H1 (cell line): ENCODE results near the gene CDC42EP3. TPM values are rescaled to one million over a fixed set of nuclear protein-coding genes. Genes with fewer than 3 reads are reported as not detected.

Experiments
- CTBP2 ChIP-seq: IDR thresholded peaks from 2 replicates; pipeline ENCODE4 v1.7.0; 2011; ENCODE audit warnings: borderline replicate concordance, mild to moderate bottlenecking, moderate library complexity, mixed read lengths, low read length; ENCODE audit not compliant: insufficient read depth, insufficient read length
- EP300 ChIP-seq, 2 experiments: IDR thresholded peaks; 1 replicate in 1 of 2; 2 replicates in 1 of 2; pipeline ENCODE4 v1.6.1; 2011 to 2012; ENCODE audit warnings: low read depth in 2 of 2, low read length in 2 of 2, mild to moderate bottlenecking in 2 of 2, borderline replicate concordance in 1 of 2, inconsistent platforms in 1 of 2, moderate library complexity in 1 of 2
- JUN ChIP-seq: IDR thresholded peaks from 2 replicates; pipeline ENCODE4 v1.6.1; 2011; ENCODE audit warnings: low read depth, mild to moderate bottlenecking, improper control_type of control experiment, low read length
- TEAD4 ChIP-seq: IDR thresholded peaks from 2 replicates; pipeline ENCODE4 v1.6.1; 2012; ENCODE audit warnings: low read depth, low read length, inconsistent platforms, mixed read lengths
- polyA plus RNA-seq, 7 experiments: library from polyadenylated mRNA; depleted of rRNA in 3 of 7; stranded (reverse) in 5 of 7; unstranded in 2 of 7; fragments of >200 nt in 5 of 7; fragments of 200-250 nt in 2 of 7; gene quantifications; 1 replicate in 5 of 7; 2 replicates in 1 of 7; 4 replicates in 1 of 7; pipeline versions ENCODE4 v1.2.1 to v1.2.3, GENCODE V29; 2011 to 2013; ENCODE audit warnings: missing spikeins in 2 of 7, mixed read lengths in 2 of 7
- total RNA-seq: library from RNA; stranded (reverse); fragmentation: NEBNext Ultra II Directional; extraction: Animal tissue kit (Norgen Biotek cat#: 25700); gene quantifications from 2 replicates; pipeline ENCODE4 v1.2.1, GENCODE V29; 2021

Gene CDC42EP3
- total and polyA plus RNA-seq, 2 of the 8 experiments (the other 6 are each of a cell fraction or from before 2014, with no cell fraction given): 18.4 to 24.7 TPM

DNA sequence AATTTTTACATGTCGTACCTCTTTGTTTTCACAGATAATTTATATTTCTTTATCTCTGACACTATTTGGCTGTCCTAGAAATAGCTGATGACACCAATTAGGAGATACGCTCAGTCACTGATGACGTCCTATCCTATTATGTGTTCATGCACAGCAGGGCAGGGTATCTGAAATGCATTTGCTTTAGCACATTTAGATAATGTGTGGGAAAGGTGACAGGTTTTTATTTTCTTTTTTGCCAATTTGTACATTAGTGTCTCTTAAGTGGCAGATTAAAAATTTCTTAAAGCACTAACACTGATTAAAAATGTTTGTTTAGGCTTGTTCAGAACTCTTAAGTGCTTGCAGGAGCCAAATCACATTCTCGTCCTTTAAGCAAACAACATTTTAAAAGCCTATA is 39.7 kb downstream of the CDC42EP3 start (continued):
- TF ChIP-seq TEAD4 (no peak), CTBP2 (no peak), JUN (no peak), EP300 (IDR thresholded peaks at IDR 0.05; ENCODE audit: borderline replicate concordance in 1 of 2, low read depth in 2 of 2, low read length in 2 of 2) (no peak)
